ENCODE measurements around the gene SLC26A5. TPM values are rescaled to one million over a fixed set of nuclear protein-coding genes. Genes with fewer than 3 reads are reported as not detected.
A peak's percentile ranks its signal among the peaks of the same experiment; 100 is the strongest.

SLC26A5 gene
- total and polyA plus RNA-seq, 12 donors, result not detected

GRCh38 chr7:103445228-103446048 lies 569 bp downstream of the SLC26A5 start:
- peak overlapping the region in 8 of 10 donors; percentile 9 to 41 (median 25) for H3K4me3 ChIP-seq
- H3K27me3 ChIP-seq, result peaks cover 17 to 77% (median 56%) of the 10 kb centered on the region in 7 donors
- no peak for TF ChIP-seq CTCF (IDR thresholded peaks at IDR 0.05)
- WGBS, 2 donors, result 5% methylated on average over 46 to 48 of the region's 48 CpGs
- H3K36me3 ChIP-seq, result no peaks in the 10 kb centered on the region
- H3K4me1 ChIP-seq, result peaks cover 0 to 19% (median 7%) of the 10 kb centered on the region in 9 donors
- ATAC-seq (peak in 1 of 8 donors; percentile 33), DNase-seq (no peak)
- no peak overlapping the region for H3K27ac ChIP-seq
- H3K9me3 ChIP-seq, result no peaks in the 10 kb centered on the region
- intact Hi-C loops (cut with DNase I), result no loop called here

- WGBS, 2 donors, result 94% methylated on average over 8 of the region's 8 CpGs
- intact Hi-C loops (cut with DNase I), result no loop called here
Observed at GRCh38 chr7:103439661-103440060, 6.3 kb downstream of the SLC26A5 start.

GRCh38 chr7:103437623-103438022 lies 8.4 kb downstream of the SLC26A5 start:
- DNase-seq (no peak), ATAC-seq (no peak)
- Histone ChIP-seq H3K27ac (no peak overlapping the region), H3K9me3 (peaks cover 0 to 11% (median 0%) of the 10 kb centered on the region in 11 donors), H3K4me3 (no peak overlapping the region), H3K4me1 (no peaks in the 10 kb centered on the region), H3K36me3 (no peaks in the 10 kb centered on the region), H3K27me3 (peaks cover 0 to 27% (median 8%) of the 10 kb centered on the region in 7 donors)
- intact Hi-C loops (cut with DNase I), result no loop called here
- TF ChIP-seq CTCF (IDR thresholded peaks at IDR 0.05), result no peak
- WGBS, 2 donors, result 44 to 75% methylated on average over 1 of the region's 1 CpG

More at GRCh38 chr7:103439661-103440060, 6.3 kb downstream of the SLC26A5 start:
- peaks cover 3 to 46% (median 26%) of the 10 kb centered on the region in 7 donors for H3K27me3 ChIP-seq
- no peak overlapping the region for H3K4me3 ChIP-seq
- H3K9me3 ChIP-seq, result no peaks in the 10 kb centered on the region
- H3K36me3 ChIP-seq, result no peaks in the 10 kb centered on the region
- H3K27ac ChIP-seq, result no peak overlapping the region
- TF ChIP-seq CTCF (IDR thresholded peaks at IDR 0.05), result no peak
- ATAC-seq (no peak), DNase-seq (no peak)
- no peaks in the 10 kb centered on the region for H3K4me1 ChIP-seq

- Histone ChIP-seq H3K9me3 (peaks cover 0 to 11% (median 0%) of the 10 kb centered on the region in 11 donors), H3K4me3 (no peak overlapping the region), H3K36me3 (no peaks in the 10 kb centered on the region), H3K27ac (no peak overlapping the region), H3K27me3 (peaks cover 0 to 20% (median 0%) of the 10 kb centered on the region in 7 donors), H3K4me1 (no peaks in the 10 kb centered on the region)
- ATAC-seq, result no peak
- no peak for TF ChIP-seq CTCF (IDR thresholded peaks at IDR 0.05)
- WGBS, 2 donors, result 83 to 89% methylated on average over 1 of the region's 1 CpG
- no peak for DNase-seq
- intact Hi-C loops (cut with DNase I), result no loop called here
Observed at GRCh38 chr7:103432712-103433111, 13.3 kb downstream of the SLC26A5 start.

Measured in heart right ventricle (tissue), 16 donors.